B cell (primary cell): ENCODE measurements around the gene THSD4. TPM values are rescaled to one million over a fixed set of nuclear protein-coding genes. Genes with fewer than 3 reads are reported as not detected.

ENCODE experiments used
- ATAC-seq: fragments of 200-7000 bp; cut with Tn5 transposase; one replicate; pipeline ENCODE4 v1.10.0; 2021; ENCODE audit warnings: low read depth, mild to moderate bottlenecking, moderate number of reproducible peaks, moderate library complexity
- CTCF ChIA-PET: fragments of 350-600 bp; sonication (Branson Sonifier 250); formaldehyde crosslinking; loops from one replicate; lab custom pipeline; 2021; ENCODE audit warnings: antibody characterized with exemption, inconsistent platforms; lab: Charles Lee
- POLR2A ChIA-PET: fragments of 350-600 bp; sonication (Branson Sonifier 250); formaldehyde crosslinking; loops from one replicate; lab custom pipeline; 2021; ENCODE audit warnings: antibody characterized with exemption; lab: Charles Lee
- DNase-seq: peaks from one replicate; pipeline ENCODE4 v3.0.0; 2013
- H2AFZ ChIP-seq: 2 replicates; pipeline ENCODE4 v1.6.1; 2012; ENCODE audit warnings: mild to moderate bottlenecking, low read depth, low read length; ENCODE audit not compliant: insufficient read depth, poor library complexity, severe bottlenecking
- H3K27ac ChIP-seq, 2 donors: 1 replicate in 1 of 2; 2 replicates in 1 of 2; pipeline ENCODE4 v1.5.1; 2012 to 2013; ENCODE audit warnings: low read length in 2 of 2, mild to moderate bottlenecking in 2 of 2, moderate library complexity in 1 of 2
- H3K27me3 ChIP-seq, 4 experiments: fragments of 200-600 bp in 1 of 4; sonication (generic) in 1 of 4; replicated peaks in 1 of 4; 1 replicate in 2 of 4; 2 replicates in 2 of 4; pipeline versions ENCODE4 v1.6.1 to v1.7.0; 2013 to 2016; ENCODE audit warnings: low read length in 3 of 4, mild to moderate bottlenecking in 2 of 4, mixed read lengths in 1 of 4, moderate library complexity in 1 of 4; ENCODE audit not compliant: insufficient read depth in 4 of 4, control insufficient read depth in 3 of 4; ENCODE audit errors: control extremely low read depth in 1 of 4
- H3K36me3 ChIP-seq, 2 experiments: replicated peaks in 1 of 2; 1 replicate in 1 of 2; 2 replicates in 1 of 2; pipeline versions ENCODE4 v1.6.1 to v1.7.1; 2013; ENCODE audit warnings: low read length in 1 of 2; ENCODE audit not compliant: insufficient read depth in 2 of 2, control insufficient read depth in 1 of 2; ENCODE audit errors: control extremely low read depth in 1 of 2, extremely low read depth in 1 of 2
- H3K4me1 ChIP-seq, 2 donors: fragments of 200-600 bp in 1 of 2; sonication (generic) in 1 of 2; 1 replicate in 1 of 2; 2 replicates in 1 of 2; pipeline versions ENCODE4 v1.5.1 to v1.6.1; 2013 to 2017; ENCODE audit warnings: low read length in 2 of 2; ENCODE audit not compliant: control insufficient read depth in 2 of 2, insufficient read depth in 2 of 2
- H3K4me2 ChIP-seq: replicated peaks from 2 replicates; pipeline ENCODE3; 2012; ENCODE audit warnings: mild to moderate bottlenecking, low read depth, low read length; ENCODE audit not compliant: poor library complexity, severe bottlenecking
- H3K4me3 ChIP-seq, 5 experiments: fragments of 200-600 bp in 1 of 5; sonication (generic) in 1 of 5; 1 replicate in 3 of 5; 2 replicates in 2 of 5; pipeline versions ENCODE4 v1.5.1 to v1.7.0; 2011 to 2016; ENCODE audit warnings: low read length in 4 of 5, mild to moderate bottlenecking in 4 of 5, low read depth in 2 of 5, control low read depth in 1 of 5, moderate library complexity in 1 of 5; ENCODE audit not compliant: insufficient read depth in 1 of 5; ENCODE audit errors: control extremely low read depth in 1 of 5, extremely low read depth in 1 of 5
- H3K79me2 ChIP-seq: fragments of 200-600 bp; sonication (generic); one replicate; pipeline ENCODE4 v1.6.0; 2016; ENCODE audit warnings: low read length; ENCODE audit not compliant: control insufficient read depth, insufficient read depth
- H3K9ac ChIP-seq: fragments of 200-600 bp; sonication (generic); 2 replicates; pipeline ENCODE4 v1.6.1; 2017; ENCODE audit warnings: mild to moderate bottlenecking, low read length, moderate library complexity
- H3K9me3 ChIP-seq, 3 donors: one replicate each; pipeline versions ENCODE4 v1.6.1 to v1.7.1; 2013; ENCODE audit warnings: low read length in 2 of 3; ENCODE audit not compliant: control insufficient read depth in 2 of 3, insufficient read depth in 1 of 3; ENCODE audit errors: control extremely low read depth in 1 of 3
- H4K20me1 ChIP-seq: 2 replicates; pipeline ENCODE4 v1.6.0; 2012; ENCODE audit warnings: mild to moderate bottlenecking, low read length; ENCODE audit not compliant: insufficient read depth, control insufficient read depth, poor library complexity, severe bottlenecking
- H3K27ac Mint-ChIP-seq: one replicate; pipeline ENCODE4 v1.8.0; 2021; ENCODE audit warnings: mixed read lengths
- H3K27me3 Mint-ChIP-seq: one replicate; pipeline ENCODE4 v1.8.0; 2021; ENCODE audit warnings: mixed read lengths
- H3K4me1 Mint-ChIP-seq: one replicate; pipeline ENCODE4 v1.8.0; 2021; ENCODE audit warnings: mixed read lengths
- H3K4me3 Mint-ChIP-seq: one replicate; pipeline ENCODE4 v1.8.0; 2021; ENCODE audit warnings: mixed read lengths
- H3K9me3 Mint-ChIP-seq: one replicate; pipeline ENCODE4 v1.8.0; 2022; ENCODE audit warnings: mixed read lengths; ENCODE audit not compliant: insufficient read depth
- CTCF ChIP-seq: fragments of 200-600 bp; IDR thresholded peaks from one replicate; pipeline ENCODE4 v1.8.0; 2022; ENCODE audit warnings: antibody characterized with exemption, mild to moderate bottlenecking
- EZH2 ChIP-seq: IDR thresholded peaks from 2 replicates; pipeline ENCODE4 v1.6.1; 2012; ENCODE audit warnings: borderline replicate concordance, low read depth, mild to moderate bottlenecking, moderate library complexity, low read length; ENCODE audit not compliant: insufficient read depth, poor library complexity, severe bottlenecking
- WGBS: methylation state at CpG from one replicate; pipeline ENCODE4 v1.1.5; 2013; ENCODE audit warnings: missing lambda C conversion rate; ENCODE audit not compliant: insufficient coverage; 5-methylcytosine and 5-hydroxymethylcytosine counted together
- intact Hi-C: fragments of 100-400 bp; cut with micrococcal nuclease; formaldehyde crosslinking; loops from one replicate; pipeline ENCODE4 v1.10.0; 2022
- polyA plus RNA-seq: library from polyadenylated mRNA; depleted of rRNA; stranded (reverse); fragments of >200 nt; gene quantifications from 2 replicates; pipeline ENCODE4 v1.2.3, GENCODE V29; 2012
- total RNA-seq, 2 donors: library from RNA; stranded (reverse); fragments of 120-200 nt in 1 of 2; gene quantifications; 1 replicate in 1 of 2; 2 replicates in 1 of 2; pipeline versions ENCODE4 v1.2.3 to v1.2.4, GENCODE V29; 2013 to 2022

THSD4 gene
- total and polyA plus RNA-seq, 2 donors (not counting 1 experiment from before 2014, with no cell fraction given) = not detected

GRCh38 chr15:71350622-71351378 is 235.5 kb downstream of the THSD4 start:
- Histone ChIP-seq H3K4me3 (no peak overlapping the region), H3K27me3 (no peaks in the 10 kb centered on the region), H3K79me2 (no peaks in the 10 kb centered on the region), H3K27ac (no peak overlapping the region), H3K9me3 (no peaks in the 10 kb centered on the region), H4K20me1 (no peaks in the 10 kb centered on the region), H3K36me3 (no peaks in the 10 kb centered on the region), H3K4me2 (no peak overlapping the region), H3K9ac (no peak overlapping the region), H3K4me1 (no peaks in the 10 kb centered on the region), H2AFZ (no peak overlapping the region)
- intact Hi-C loops = no loop called here
- Mint-ChIP-seq H3K4me1 (no peaks in the 10 kb centered on the region), H3K27me3 (peaks cover 26% of the 10 kb centered on the region), H3K27ac (no peak overlapping the region), H3K4me3 (no peak overlapping the region), H3K9me3 (no peaks in the 10 kb centered on the region)
- ChIA-PET CTCF (no interaction called here), POLR2A (no interaction called here)
- no peak for ATAC-seq
- no peak for TF ChIP-seq EZH2
- DNase-seq = no peak
- 86% methylated on average over 7 of the region's 7 CpGs for WGBS

- POLR2A ChIA-PET = no interaction called here
- ATAC-seq (no peak), DNase-seq (no peak)
- Mint-ChIP-seq H3K27me3 (peaks cover 28% of the 10 kb centered on the region), H3K27ac (no peak overlapping the region), H3K4me3 (no peak overlapping the region), H3K9me3 (no peaks in the 10 kb centered on the region), H3K4me1 (no peaks in the 10 kb centered on the region)
- CTCF ChIA-PET = no interaction called here
- H3K4me2 ChIP-seq = no peak overlapping the region
- TF ChIP-seq EZH2 = no peak
- no peak for TF ChIP-seq CTCF
- no peak overlapping the region for H3K4me3 ChIP-seq
- no peak overlapping the region for H3K27ac ChIP-seq
- no peaks in the 10 kb centered on the region for H3K36me3 ChIP-seq
- no peaks in the 10 kb centered on the region for H3K27me3 ChIP-seq
- WGBS = 76% methylated on average over 5 of the region's 5 CpGs
- no peaks in the 10 kb centered on the region for H4K20me1 ChIP-seq
- H3K79me2 ChIP-seq = no peaks in the 10 kb centered on the region
- no peaks in the 10 kb centered on the region for H3K9me3 ChIP-seq
- H2AFZ ChIP-seq = no peak overlapping the region
- intact Hi-C loops = no loop called here
- no peak overlapping the region for H3K9ac ChIP-seq
- no peaks in the 10 kb centered on the region for H3K4me1 ChIP-seq
Measured at GRCh38 chr15:71352125-71352524, 236.9 kb downstream of the THSD4 start.
